Measurements from ENCODE around the gene GNPDA1. TPM values are rescaled to one million over a fixed set of nuclear protein-coding genes. Genes with fewer than 3 reads are reported as not detected.
A peak's percentile ranks its signal among the peaks of the same experiment; 100 is the strongest.

Gene GNPDA1
- total and polyA plus RNA-seq, 9 of the 15 experiments (the other 6 are each of a cell fraction or from before 2014, with no cell fraction given): 14.1 to 145 (median 52.2) TPM

- 0 out of 2 replicates have a peak, but pooled peaks have one; percentile 33 for TF ChIP-seq TCF7L2 (IDR thresholded peaks at IDR 0.05; ENCODE audit: low read depth, low read length)
Measured at GRCh38 chr5:142024771-142025304, 12.0 kb upstream of the GNPDA1 start (continued).

GRCh38 chr5:142023836-142024235 is 11.0 kb upstream of the GNPDA1 start:
- ATAC-seq: no peak

More at GRCh38 chr5:142023836-142024235, 11.0 kb upstream of the GNPDA1 start:
- Histone ChIP-seq H3K9me3 (replicated peaks; ENCODE audit: control insufficient read depth, insufficient read depth, low read depth, low read length) (peaks cover 3% of the 10 kb centered on the region; the same call in 1 of the 2 replicates), H3K9me1 (ENCODE audit: control insufficient read depth, insufficient read depth, low read length) (no peaks in the 10 kb centered on the region), H3K36me3 (ENCODE audit: control insufficient read depth, insufficient read depth, low read length) (no peaks in the 10 kb centered on the region), H3K4me3 (no peak overlapping the region), H3K27me3 (ENCODE audit: control insufficient read depth in 2 of 2, insufficient read depth in 2 of 2, low read length in 2 of 2) (no peaks in the 10 kb centered on the region), H3K79me2 (ENCODE audit: control insufficient read depth, insufficient read depth, low read length) (no peaks in the 10 kb centered on the region), H3K4me1 (replicated peaks in 1 of 2; ENCODE audit: control insufficient read depth in 2 of 2, insufficient read depth in 2 of 2, low read length in 2 of 2) (peaks cover 4 to 6% of the 10 kb centered on the region in 2 experiments; a peak in 3 of 5 replicates), H3K27ac (ENCODE audit: extremely low read depth, low read depth, low read length) (no peak overlapping the region), H3K9ac (ENCODE audit: insufficient read depth in 1 of 2, low read depth in 2 of 2, low read length in 2 of 2) (no peak overlapping the region; a peak in 1 of 4 replicates), H3K4me2 (ENCODE audit: insufficient read depth, low read length) (no peak overlapping the region), H2AFZ (ENCODE audit: low read depth, low read length) (peak overlapping the region; percentile 84), H4K20me1 (replicated peaks; ENCODE audit: control insufficient read depth, insufficient read depth, low read length) (no peaks in the 10 kb centered on the region)
- ChIA-PET CTCF (ENCODE audit: low intra/inter-chr PET ratio) (no interaction called here), POLR2A (interaction anchor here (0.9 to 1.5 kb wide), 2 partner anchors 8 to 11 kb away, joined by 4 to 9 read pairs; partner anchors contain the start of gene GNPDA1)
- peak; percentile 6 for FAIRE-seq
- no peak for TF ChIP-seq ESRRA (IDR thresholded peaks at IDR 0.05; ENCODE audit: borderline replicate concordance, low read depth)
- no peak for TF ChIP-seq YY1 (IDR thresholded peaks at IDR 0.05; ENCODE audit: borderline replicate concordance in 1 of 3, control insufficient read depth in 1 of 3, extremely low read depth in 1 of 3, insufficient read depth in 3 of 3, insufficient read length in 1 of 3, insufficient replicate concordance in 2 of 3, low read depth in 1 of 3, low read length in 2 of 3)
- no peak for TF ChIP-seq ZBTB5 (IDR thresholded peaks at IDR 0.05)
- TF ChIP-seq HINFP (tag; conservative IDR thresholded peaks at IDR 0.05; ENCODE audit: low read depth): no peak
- TF ChIP-seq ZFP36 (IDR thresholded peaks at IDR 0.05; ENCODE audit: low read depth, low read length, partially characterized antibody): no peak
- no peak for TF ChIP-seq C11orf30 (IDR thresholded peaks at IDR 0.05; ENCODE audit: low read depth)
- no peak for TF ChIP-seq BRD4 (IDR thresholded peaks at IDR 0.05)
- TF ChIP-seq SRSF9 (IDR thresholded peaks at IDR 0.05; ENCODE audit: borderline replicate concordance, low read depth, low read length): no peak
- TF ChIP-seq E2F4 (CRISPR knock-in tag; IDR thresholded peaks at IDR 0.05; ENCODE audit: low read depth): no peak
- TF ChIP-seq GTF2B (IDR thresholded peaks at IDR 0.05; ENCODE audit: extremely low read depth, insufficient read length): no peak
- no peak for DNase-seq (ENCODE audit: extremely low read depth in 1 of 4, low spot score in 3 of 4)
- in situ Hi-C loops (cut with MboI): no loop called here
- WGBS (ENCODE audit: insufficient coverage, low coverage, missing lambda C conversion rate): 68% methylated on average over 6 of the region's 6 CpGs
- no TSS peak for BruUV-seq (replicated peaks)
- intact Hi-C loops (cut with micrococcal nuclease): no loop called here
